Retinal pigment epithelial cell (primary cell): ENCODE measurements around the gene NEK2.
"Not testable (repeated sequence)": the region's sequence is repeated elsewhere in the genome, so short reads cannot be mapped to it uniquely, and the experiment has no call there.

Source experiments
- DNase-seq: peaks from one replicate; pipeline ENCODE4 v3.0.0-alpha.2; 2010; ENCODE audit warnings: low read depth
- H3K4me3 ChIP-seq: 2 replicates; pipeline ENCODE4 v1.5.1; 2011; ENCODE audit warnings: mild to moderate bottlenecking, low read length, control low read depth, moderate library complexity
- CTCF ChIP-seq: conservative IDR thresholded peaks from 2 replicates; pipeline ENCODE4 v1.5.1; 2011; ENCODE audit warnings: low read depth, low read length, control low read depth, inconsistent platforms

The NEK2 gene

GRCh38 chr1:211630236-211631081, 45.0 kb downstream of the NEK2 start:
- H3K4me3 ChIP-seq, result no peak overlapping the region
- no peak for DNase-seq
- peak; percentile 28 for TF ChIP-seq CTCF

GRCh38 chr1:211628417-211628816, 47.0 kb downstream of the NEK2 start:
- no peak overlapping the region for H3K4me3 ChIP-seq
- no peak for TF ChIP-seq CTCF
- DNase-seq, result no peak

GRCh38 chr1:211627259-211627658, 48.2 kb downstream of the NEK2 start:
- TF ChIP-seq CTCF, result no peak
- H3K4me3 ChIP-seq, result no peak overlapping the region
- DNase-seq, result no peak

GRCh38 chr1:211625866-211626265, 49.6 kb downstream of the NEK2 start:
- not testable (repeated sequence) for DNase-seq

GRCh38 chr1:211625040-211625439, 50.4 kb downstream of the NEK2 start:
- no peak for DNase-seq
- no peak overlapping the region for H3K4me3 ChIP-seq
- TF ChIP-seq CTCF, result peak; percentile 34

More at GRCh38 chr1:211625866-211626265, 49.6 kb downstream of the NEK2 start:
- H3K4me3 ChIP-seq, result not testable (repeated sequence)

- DNase-seq, result no peak
- no peak overlapping the region for H3K4me3 ChIP-seq
- no peak for TF ChIP-seq CTCF
These were observed 51.9 kb downstream of the NEK2 start for GRCh38 chr1:211623515-211623914.

- H3K4me3 ChIP-seq, result no peak overlapping the region
- TF ChIP-seq CTCF, result no peak
- DNase-seq, result no peak
These were observed 53.8 kb downstream of the NEK2 start for GRCh38 chr1:211621447-211622198.
